HG03280 (cell line): ENCODE data around the gene JADE2.
A peak's percentile ranks its signal among the peaks of the same experiment; 100 is the strongest.
"Not testable (repeated sequence)": the region's sequence is repeated elsewhere in the genome, so short reads cannot be mapped to it uniquely, and the experiment has no call there.

Experiments
- ATAC-seq: cut with Tn5 transposase; IDR thresholded peaks from one replicate; pipeline ENCODE4 v1.9.1; 2021; ENCODE audit warnings: mild to moderate bottlenecking, moderate library complexity; ENCODE audit not compliant: unreplicated experiment

The JADE2 gene

GRCh38 chr5:134582941-134583340 lies 57.5 kb downstream of the JADE2 start:
- no peak for ATAC-seq

GRCh38 chr5:134583766-134584165 lies 58.3 kb downstream of the JADE2 start:
- ATAC-seq: no peak

- ATAC-seq: no peak
Observed at GRCh38 chr5:134584662-134585061, 59.2 kb downstream of the JADE2 start.

GRCh38 chr5:134585966-134586365 lies 60.5 kb downstream of the JADE2 start:
- ATAC-seq: no peak

- ATAC-seq: peak; percentile 84
Observed at GRCh38 chr5:134586866-134587524, 61.5 kb downstream of the JADE2 start.

- ATAC-seq: no peak
Observed at GRCh38 chr5:134590992-134591659, 65.7 kb downstream of the JADE2 start.

- no peak for ATAC-seq
Observed at GRCh38 chr5:134592141-134592746, 66.8 kb downstream of the JADE2 start.

GRCh38 chr5:134594336-134594735 lies 68.9 kb downstream of the JADE2 start:
- ATAC-seq: no peak

GRCh38 chr5:134594797-134595457 lies 69.5 kb downstream of the JADE2 start:
- no peak for ATAC-seq

- ATAC-seq: no peak
Observed at GRCh38 chr5:134595458-134595838, 70.0 kb downstream of the JADE2 start.

GRCh38 chr5:134599820-134600219 lies 74.3 kb downstream of the JADE2 start:
- ATAC-seq: not testable (repeated sequence)

- ATAC-seq: no peak
Observed at GRCh38 chr5:134600600-134600999, 75.1 kb downstream of the JADE2 start.

- ATAC-seq: no peak
Observed at GRCh38 chr5:134603059-134603458, 77.6 kb downstream of the JADE2 start.

GRCh38 chr5:134604908-134605307 lies 79.4 kb downstream of the JADE2 start:
- ATAC-seq: no peak

GRCh38 chr5:134606726-134607125 lies 81.3 kb downstream of the JADE2 start:
- ATAC-seq: no peak

GRCh38 chr5:134608555-134608954 lies 83.1 kb downstream of the JADE2 start:
- no peak for ATAC-seq

GRCh38 chr5:134609232-134609851 lies 83.9 kb downstream of the JADE2 start:
- peak; percentile 65 for ATAC-seq

GRCh38 chr5:134610725-134611124 lies 85.3 kb downstream of the JADE2 start:
- ATAC-seq: no peak

- ATAC-seq: no peak
Observed at GRCh38 chr5:134611515-134611914, 86.0 kb downstream of the JADE2 start.

GRCh38 chr5:134614450-134615085 lies 89.1 kb downstream of the JADE2 start:
- ATAC-seq: no peak

- no peak for ATAC-seq
Observed at GRCh38 chr5:134620634-134621033, 95.2 kb downstream of the JADE2 start.
